A549 (cell line): ENCODE results near the gene UBAP2.

Source experiments
- POLR2A ChIP-seq: IDR thresholded peaks from 2 replicates; pipeline ENCODE4 v1.6.1; 2012; ENCODE audit warnings: mild to moderate bottlenecking, low read length
- RCOR1 ChIP-seq: fragments of 150-350 bp; IDR thresholded peaks from 2 replicates; pipeline ENCODE4 v1.6.1; 2014; ENCODE audit warnings: antibody characterized with exemption, low read length, low read depth
- TP53 ChIP-seq: fragments of 250-450 bp; sonication (Bioruptor Pico); IDR thresholded peaks from 2 replicates; pipeline ENCODE4 v1.5.0; 2021; ENCODE audit warnings: mild to moderate bottlenecking, moderate library complexity
- TF ChIP-seq, protein P1 (sequence below): fragments of >200 bp; sonication (Bioruptor Twin); formaldehyde crosslinking; IDR thresholded peaks from 3 replicates; pipeline ENCODE4 v1.5.1; 2016
- TF ChIP-seq, protein P2 (sequence below): IDR thresholded peaks from 2 replicates; pipeline ENCODE4 v1.6.1; 2012
- TF ChIP-seq, protein P3 (sequence below): fragments of 200-600 bp; sonication (generic); IDR thresholded peaks from 2 replicates; pipeline ENCODE4 v1.6.1; 2016; ENCODE audit warnings: antibody characterized with exemption, mild to moderate bottlenecking, moderate library complexity

DNA sequence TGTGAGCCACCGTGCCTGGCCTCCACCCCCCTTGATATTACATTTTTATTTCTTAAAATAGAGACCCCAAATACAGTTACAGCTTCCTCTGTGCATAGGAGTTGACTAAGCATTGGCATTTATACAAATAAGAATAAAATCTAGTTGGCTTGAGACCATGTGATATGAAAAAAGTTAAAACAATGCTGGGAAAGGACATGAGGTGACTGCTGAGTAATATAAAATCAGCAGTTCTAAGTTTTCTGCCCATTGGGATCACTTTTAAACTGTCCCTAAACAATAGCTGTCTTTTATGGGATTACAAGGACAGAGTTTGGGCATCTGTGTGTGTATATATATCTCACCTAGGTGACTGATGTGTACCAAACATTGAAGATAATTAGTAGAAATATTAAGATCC lies 135.1 kb downstream of the UBAP2 start:
- TF ChIP-seq, protein P1, sequence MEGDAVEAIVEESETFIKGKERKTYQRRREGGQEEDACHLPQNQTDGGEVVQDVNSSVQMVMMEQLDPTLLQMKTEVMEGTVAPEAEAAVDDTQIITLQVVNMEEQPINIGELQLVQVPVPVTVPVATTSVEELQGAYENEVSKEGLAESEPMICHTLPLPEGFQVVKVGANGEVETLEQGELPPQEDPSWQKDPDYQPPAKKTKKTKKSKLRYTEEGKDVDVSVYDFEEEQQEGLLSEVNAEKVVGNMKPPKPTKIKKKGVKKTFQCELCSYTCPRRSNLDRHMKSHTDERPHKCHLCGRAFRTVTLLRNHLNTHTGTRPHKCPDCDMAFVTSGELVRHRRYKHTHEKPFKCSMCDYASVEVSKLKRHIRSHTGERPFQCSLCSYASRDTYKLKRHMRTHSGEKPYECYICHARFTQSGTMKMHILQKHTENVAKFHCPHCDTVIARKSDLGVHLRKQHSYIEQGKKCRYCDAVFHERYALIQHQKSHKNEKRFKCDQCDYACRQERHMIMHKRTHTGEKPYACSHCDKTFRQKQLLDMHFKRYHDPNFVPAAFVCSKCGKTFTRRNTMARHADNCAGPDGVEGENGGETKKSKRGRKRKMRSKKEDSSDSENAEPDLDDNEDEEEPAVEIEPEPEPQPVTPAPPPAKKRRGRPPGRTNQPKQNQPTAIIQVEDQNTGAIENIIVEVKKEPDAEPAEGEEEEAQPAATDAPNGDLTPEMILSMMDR = no peak
- TF ChIP-seq, protein P2, sequence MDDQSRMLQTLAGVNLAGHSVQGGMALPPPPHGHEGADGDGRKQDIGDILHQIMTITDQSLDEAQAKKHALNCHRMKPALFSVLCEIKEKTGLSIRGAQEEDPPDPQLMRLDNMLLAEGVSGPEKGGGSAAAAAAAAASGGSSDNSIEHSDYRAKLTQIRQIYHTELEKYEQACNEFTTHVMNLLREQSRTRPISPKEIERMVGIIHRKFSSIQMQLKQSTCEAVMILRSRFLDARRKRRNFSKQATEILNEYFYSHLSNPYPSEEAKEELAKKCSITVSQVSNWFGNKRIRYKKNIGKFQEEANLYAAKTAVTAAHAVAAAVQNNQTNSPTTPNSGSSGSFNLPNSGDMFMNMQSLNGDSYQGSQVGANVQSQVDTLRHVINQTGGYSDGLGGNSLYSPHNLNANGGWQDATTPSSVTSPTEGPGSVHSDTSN = no peak
- TF ChIP-seq RCOR1 (no peak), TP53 (CRISPR knock-in tag) (no peak), POLR2A (no peak)
- TF ChIP-seq, protein P3, sequence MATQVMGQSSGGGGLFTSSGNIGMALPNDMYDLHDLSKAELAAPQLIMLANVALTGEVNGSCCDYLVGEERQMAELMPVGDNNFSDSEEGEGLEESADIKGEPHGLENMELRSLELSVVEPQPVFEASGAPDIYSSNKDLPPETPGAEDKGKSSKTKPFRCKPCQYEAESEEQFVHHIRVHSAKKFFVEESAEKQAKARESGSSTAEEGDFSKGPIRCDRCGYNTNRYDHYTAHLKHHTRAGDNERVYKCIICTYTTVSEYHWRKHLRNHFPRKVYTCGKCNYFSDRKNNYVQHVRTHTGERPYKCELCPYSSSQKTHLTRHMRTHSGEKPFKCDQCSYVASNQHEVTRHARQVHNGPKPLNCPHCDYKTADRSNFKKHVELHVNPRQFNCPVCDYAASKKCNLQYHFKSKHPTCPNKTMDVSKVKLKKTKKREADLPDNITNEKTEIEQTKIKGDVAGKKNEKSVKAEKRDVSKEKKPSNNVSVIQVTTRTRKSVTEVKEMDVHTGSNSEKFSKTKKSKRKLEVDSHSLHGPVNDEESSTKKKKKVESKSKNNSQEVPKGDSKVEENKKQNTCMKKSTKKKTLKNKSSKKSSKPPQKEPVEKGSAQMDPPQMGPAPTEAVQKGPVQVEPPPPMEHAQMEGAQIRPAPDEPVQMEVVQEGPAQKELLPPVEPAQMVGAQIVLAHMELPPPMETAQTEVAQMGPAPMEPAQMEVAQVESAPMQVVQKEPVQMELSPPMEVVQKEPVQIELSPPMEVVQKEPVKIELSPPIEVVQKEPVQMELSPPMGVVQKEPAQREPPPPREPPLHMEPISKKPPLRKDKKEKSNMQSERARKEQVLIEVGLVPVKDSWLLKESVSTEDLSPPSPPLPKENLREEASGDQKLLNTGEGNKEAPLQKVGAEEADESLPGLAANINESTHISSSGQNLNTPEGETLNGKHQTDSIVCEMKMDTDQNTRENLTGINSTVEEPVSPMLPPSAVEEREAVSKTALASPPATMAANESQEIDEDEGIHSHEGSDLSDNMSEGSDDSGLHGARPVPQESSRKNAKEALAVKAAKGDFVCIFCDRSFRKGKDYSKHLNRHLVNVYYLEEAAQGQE = no peak
